ENCODE data around the gene PDZD7. TPM values are rescaled to one million over a fixed set of nuclear protein-coding genes. Genes with fewer than 3 reads are reported as not detected.

Gene PDZD7
- total RNA-seq, 1 experiment from 2014 or later = 6.1 TPM

DNA sequence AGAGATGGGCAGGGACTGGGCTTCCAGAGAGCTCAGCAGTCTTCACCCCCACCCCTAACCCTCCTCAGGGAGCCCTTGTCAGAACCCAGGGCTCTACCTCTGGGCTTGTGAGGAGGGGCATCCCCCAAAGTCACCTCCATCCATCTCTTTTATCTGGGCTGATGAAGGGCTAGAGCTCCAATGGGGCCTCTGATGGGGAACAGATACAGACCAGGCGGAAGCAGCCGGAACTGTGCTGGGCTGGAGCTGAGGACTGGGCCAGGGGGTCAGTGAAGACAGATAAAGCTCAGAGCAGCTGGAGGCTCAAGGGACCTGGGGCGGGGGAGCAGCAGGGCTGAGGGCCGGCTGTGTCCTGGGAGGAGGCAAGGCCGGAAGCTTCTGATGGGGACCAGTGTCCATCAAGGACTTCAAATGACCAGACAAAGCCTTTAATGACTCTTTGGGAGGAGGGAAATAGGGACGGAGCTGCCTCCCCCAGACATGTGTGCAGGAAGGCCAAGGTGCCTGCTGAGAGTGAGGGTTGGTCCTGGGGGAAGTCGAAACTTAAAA is 41.0 kb upstream of the PDZD7 start (continued):
- TF ChIP-seq, protein P1, sequence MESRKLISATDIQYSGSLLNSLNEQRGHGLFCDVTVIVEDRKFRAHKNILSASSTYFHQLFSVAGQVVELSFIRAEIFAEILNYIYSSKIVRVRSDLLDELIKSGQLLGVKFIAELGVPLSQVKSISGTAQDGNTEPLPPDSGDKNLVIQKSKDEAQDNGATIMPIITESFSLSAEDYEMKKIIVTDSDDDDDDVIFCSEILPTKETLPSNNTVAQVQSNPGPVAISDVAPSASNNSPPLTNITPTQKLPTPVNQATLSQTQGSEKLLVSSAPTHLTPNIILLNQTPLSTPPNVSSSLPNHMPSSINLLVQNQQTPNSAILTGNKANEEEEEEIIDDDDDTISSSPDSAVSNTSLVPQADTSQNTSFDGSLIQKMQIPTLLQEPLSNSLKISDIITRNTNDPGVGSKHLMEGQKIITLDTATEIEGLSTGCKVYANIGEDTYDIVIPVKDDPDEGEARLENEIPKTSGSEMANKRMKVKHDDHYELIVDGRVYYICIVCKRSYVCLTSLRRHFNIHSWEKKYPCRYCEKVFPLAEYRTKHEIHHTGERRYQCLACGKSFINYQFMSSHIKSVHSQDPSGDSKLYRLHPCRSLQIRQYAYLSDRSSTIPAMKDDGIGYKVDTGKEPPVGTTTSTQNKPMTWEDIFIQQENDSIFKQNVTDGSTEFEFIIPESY (IDR thresholded peaks at IDR 0.05; ENCODE audit: extremely low read depth, insufficient replicate concordance, low read length) = no peak
- TF ChIP-seq, protein P2, sequence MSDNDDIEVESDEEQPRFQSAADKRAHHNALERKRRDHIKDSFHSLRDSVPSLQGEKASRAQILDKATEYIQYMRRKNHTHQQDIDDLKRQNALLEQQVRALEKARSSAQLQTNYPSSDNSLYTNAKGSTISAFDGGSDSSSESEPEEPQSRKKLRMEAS (IDR thresholded peaks at IDR 0.05) = no peak
- TF ChIP-seq CEBPB (IDR thresholded peaks at IDR 0.05; ENCODE audit: low read depth) = no peak
- TF ChIP-seq, protein P3, sequence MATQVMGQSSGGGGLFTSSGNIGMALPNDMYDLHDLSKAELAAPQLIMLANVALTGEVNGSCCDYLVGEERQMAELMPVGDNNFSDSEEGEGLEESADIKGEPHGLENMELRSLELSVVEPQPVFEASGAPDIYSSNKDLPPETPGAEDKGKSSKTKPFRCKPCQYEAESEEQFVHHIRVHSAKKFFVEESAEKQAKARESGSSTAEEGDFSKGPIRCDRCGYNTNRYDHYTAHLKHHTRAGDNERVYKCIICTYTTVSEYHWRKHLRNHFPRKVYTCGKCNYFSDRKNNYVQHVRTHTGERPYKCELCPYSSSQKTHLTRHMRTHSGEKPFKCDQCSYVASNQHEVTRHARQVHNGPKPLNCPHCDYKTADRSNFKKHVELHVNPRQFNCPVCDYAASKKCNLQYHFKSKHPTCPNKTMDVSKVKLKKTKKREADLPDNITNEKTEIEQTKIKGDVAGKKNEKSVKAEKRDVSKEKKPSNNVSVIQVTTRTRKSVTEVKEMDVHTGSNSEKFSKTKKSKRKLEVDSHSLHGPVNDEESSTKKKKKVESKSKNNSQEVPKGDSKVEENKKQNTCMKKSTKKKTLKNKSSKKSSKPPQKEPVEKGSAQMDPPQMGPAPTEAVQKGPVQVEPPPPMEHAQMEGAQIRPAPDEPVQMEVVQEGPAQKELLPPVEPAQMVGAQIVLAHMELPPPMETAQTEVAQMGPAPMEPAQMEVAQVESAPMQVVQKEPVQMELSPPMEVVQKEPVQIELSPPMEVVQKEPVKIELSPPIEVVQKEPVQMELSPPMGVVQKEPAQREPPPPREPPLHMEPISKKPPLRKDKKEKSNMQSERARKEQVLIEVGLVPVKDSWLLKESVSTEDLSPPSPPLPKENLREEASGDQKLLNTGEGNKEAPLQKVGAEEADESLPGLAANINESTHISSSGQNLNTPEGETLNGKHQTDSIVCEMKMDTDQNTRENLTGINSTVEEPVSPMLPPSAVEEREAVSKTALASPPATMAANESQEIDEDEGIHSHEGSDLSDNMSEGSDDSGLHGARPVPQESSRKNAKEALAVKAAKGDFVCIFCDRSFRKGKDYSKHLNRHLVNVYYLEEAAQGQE (IDR thresholded peaks at IDR 0.05; ENCODE audit: low read depth) = no peak

DNA sequence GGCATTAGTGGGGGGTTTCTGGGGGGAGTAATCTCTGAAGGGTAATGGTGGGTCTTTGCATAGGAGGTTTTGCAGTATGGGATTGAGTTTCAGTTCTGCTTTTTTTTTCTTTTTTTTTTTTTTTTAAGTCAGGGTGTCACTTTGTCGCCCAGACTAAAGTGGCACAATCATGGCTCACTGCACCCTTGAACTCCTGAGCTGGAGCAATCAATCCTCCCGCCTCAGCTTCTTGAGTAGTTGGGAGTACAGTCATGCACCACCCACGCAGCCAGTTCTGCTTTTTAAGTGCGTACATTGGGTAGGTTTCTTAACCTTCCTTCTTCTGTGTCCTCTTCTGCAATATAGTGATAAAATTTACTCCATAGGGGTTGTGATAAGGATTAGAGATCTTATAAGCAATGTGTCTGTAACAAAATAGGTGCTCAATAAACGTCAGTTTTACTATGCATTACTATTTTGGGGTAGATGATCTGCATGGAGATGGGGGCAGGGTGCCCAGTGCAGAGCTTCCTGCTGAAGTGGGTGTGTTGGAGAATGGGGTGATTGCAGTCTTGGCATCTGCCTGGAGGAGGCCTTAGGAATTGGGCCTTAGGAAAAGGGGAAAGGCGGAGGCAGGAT is 40.4 kb upstream of the PDZD7 start:
- TF ChIP-seq SP1 (IDR thresholded peaks at IDR 0.05; ENCODE audit: low read depth) (no peak), ZFX (IDR thresholded peaks at IDR 0.05) (no peak), TCF7L2 (IDR thresholded peaks at IDR 0.05; ENCODE audit: borderline replicate concordance, extremely low read depth, insufficient read depth, insufficient read length) (no peak), FOSL1 (IDR thresholded peaks at IDR 0.05; ENCODE audit: low read depth) (no peak)
- Histone ChIP-seq H3K27ac (ENCODE audit: low read depth, low read length) (no peak overlapping the region), H3K36me3 (ENCODE audit: control insufficient read depth in 1 of 2, insufficient read depth in 2 of 2, low read length in 2 of 2) (no peaks in the 10 kb centered on the region), H3K9ac (ENCODE audit: low read length) (no peak overlapping the region), H3K4me2 (ENCODE audit: low read length) (peak overlapping the region; percentile 29; the same call in 1 of the 2 replicates), H4K20me1 (ENCODE audit: insufficient read depth) (no peaks in the 10 kb centered on the region), H3K9me2 (ENCODE audit: insufficient read depth) (no peaks in the 10 kb centered on the region), H3K79me2 (ENCODE audit: insufficient read depth, low read length) (no peaks in the 10 kb centered on the region), H3K4me1 (ENCODE audit: control insufficient read depth in 1 of 2, insufficient read depth in 2 of 2, low read length in 2 of 2) (peaks cover 4 to 40% of the 10 kb centered on the region in 2 experiments), H3K4me3 (replicated peaks in 1 of 2; ENCODE audit: low read depth in 1 of 2, low read length in 2 of 2) (no peak overlapping the region), H2AFZ (ENCODE audit: low read depth, low read length, poor library complexity, severe bottlenecking) (no peak overlapping the region), H3K27me3 (ENCODE audit: insufficient read depth, low read length) (peaks cover 12% of the 10 kb centered on the region), H3K9me3 (ENCODE audit: control insufficient read depth in 1 of 2, insufficient read depth in 1 of 2, low read depth in 1 of 2, low read length in 2 of 2) (no peaks in the 10 kb centered on the region)
- RAD21 ChIA-PET (ENCODE audit: low non-redundant PET in 1 of 2, low total read pairs in 2 of 2, uncharacterized antibody in 2 of 2, unreplicated experiment in 2 of 2) = no interaction called here
- POLR2A ChIA-PET = interaction anchor here (0.7 kb wide), 1 partner anchor 10 kb away, joined by 4 read pairs; no protein-coding TSS in a partner anchor
- DNase-seq (ENCODE audit: low read depth, low spot score) (no peak), ATAC-seq (no peak)
- CTCF ChIA-PET = interaction anchor here (0.8 to 8.3 kb wide), 4 partner anchors 9 to 52 kb away, joined by 3 to 91 read pairs (median 8); partner anchors contain the start of gene KAZALD1
- intact Hi-C loops (cut with micrococcal nuclease) = no loop called here
- no TSS peak for BruUV-seq (replicated peaks)
